ENCODE data around the gene CLASP1. TPM values are rescaled to one million over a fixed set of nuclear protein-coding genes. Genes with fewer than 3 reads are reported as not detected.
A peak's percentile ranks its signal among the peaks of the same experiment; 100 is the strongest.
"Not testable (repeated sequence)": the region's sequence is repeated elsewhere in the genome, so short reads cannot be mapped to it uniquely, and the experiment has no call there.

CLASP1 gene
- total RNA-seq, 1 donor from 2014 or later, result 95.1 TPM

GRCh38 chr2:121446647-121447241 lies 202.5 kb downstream of the CLASP1 start:
- H3K36me3 Mint-ChIP-seq (ENCODE audit: low read depth, unreplicated experiment), result peaks cover 51% of the 10 kb centered on the region
- no peaks in the 10 kb centered on the region for H3K4me1 Mint-ChIP-seq (ENCODE audit: unreplicated experiment)
- H3K9me3 Mint-ChIP-seq (ENCODE audit: unreplicated experiment), result no peaks in the 10 kb centered on the region
- H3K27me3 Mint-ChIP-seq (ENCODE audit: unreplicated experiment), result peaks cover 6% of the 10 kb centered on the region
- H3K4me3 Mint-ChIP-seq (ENCODE audit: unreplicated experiment), result peak overlapping the region; percentile 62
- TF ChIP-seq CTCF (IDR thresholded peaks at IDR 0.05; ENCODE audit: unreplicated experiment), result no peak
- DNase-seq (ENCODE audit: low spot score), result no peak
- no peak overlapping the region for H3K27ac Mint-ChIP-seq (ENCODE audit: unreplicated experiment)

- Mint-ChIP-seq H3K36me3 (ENCODE audit: low read depth, unreplicated experiment) (peaks cover 37% of the 10 kb centered on the region), H3K27me3 (ENCODE audit: unreplicated experiment) (peaks cover 2% of the 10 kb centered on the region), H3K4me3 (ENCODE audit: unreplicated experiment) (no peak overlapping the region), H3K27ac (ENCODE audit: unreplicated experiment) (no peak overlapping the region), H3K9me3 (ENCODE audit: unreplicated experiment) (no peaks in the 10 kb centered on the region), H3K4me1 (ENCODE audit: unreplicated experiment) (no peaks in the 10 kb centered on the region)
- TF ChIP-seq CTCF (IDR thresholded peaks at IDR 0.05; ENCODE audit: unreplicated experiment), result no peak
- no peak for DNase-seq (ENCODE audit: low spot score)
These were observed 206.4 kb downstream of the CLASP1 start for GRCh38 chr2:121442889-121443288.

GRCh38 chr2:121438290-121438689 lies 211.0 kb downstream of the CLASP1 start:
- H3K27me3 Mint-ChIP-seq (ENCODE audit: unreplicated experiment); H3K9me3 Mint-ChIP-seq (ENCODE audit: unreplicated experiment); H3K4me1 Mint-ChIP-seq (ENCODE audit: unreplicated experiment); H3K27ac Mint-ChIP-seq (ENCODE audit: unreplicated experiment); H3K4me3 Mint-ChIP-seq (ENCODE audit: unreplicated experiment); DNase-seq (ENCODE audit: low spot score): not testable (repeated sequence)
- H3K36me3 Mint-ChIP-seq (ENCODE audit: low read depth, unreplicated experiment), result peaks cover 11% of the 10 kb centered on the region

- H3K4me1 Mint-ChIP-seq (ENCODE audit: unreplicated experiment), result no peaks in the 10 kb centered on the region
- H3K36me3 Mint-ChIP-seq (ENCODE audit: low read depth, unreplicated experiment), result peaks cover 10% of the 10 kb centered on the region
- H3K27ac Mint-ChIP-seq (ENCODE audit: unreplicated experiment), result no peak overlapping the region
- TF ChIP-seq CTCF (IDR thresholded peaks at IDR 0.05; ENCODE audit: unreplicated experiment), result no peak
- H3K4me3 Mint-ChIP-seq (ENCODE audit: unreplicated experiment), result peak overlapping the region; percentile 57
- H3K9me3 Mint-ChIP-seq (ENCODE audit: unreplicated experiment), result no peaks in the 10 kb centered on the region
- no peaks in the 10 kb centered on the region for H3K27me3 Mint-ChIP-seq (ENCODE audit: unreplicated experiment)
- DNase-seq (ENCODE audit: low spot score), result no peak
These were observed 212.3 kb downstream of the CLASP1 start for GRCh38 chr2:121436918-121437317.

- Mint-ChIP-seq H3K27me3 (ENCODE audit: unreplicated experiment) (no peaks in the 10 kb centered on the region), H3K4me3 (ENCODE audit: unreplicated experiment) (no peak overlapping the region), H3K4me1 (ENCODE audit: unreplicated experiment) (no peaks in the 10 kb centered on the region), H3K27ac (ENCODE audit: unreplicated experiment) (no peak overlapping the region), H3K36me3 (ENCODE audit: low read depth, unreplicated experiment) (peaks cover 10% of the 10 kb centered on the region), H3K9me3 (ENCODE audit: unreplicated experiment) (no peaks in the 10 kb centered on the region)
- TF ChIP-seq CTCF (IDR thresholded peaks at IDR 0.05; ENCODE audit: unreplicated experiment), result no peak
- no peak for DNase-seq (ENCODE audit: low spot score)
These were observed 213.5 kb downstream of the CLASP1 start for GRCh38 chr2:121435790-121436189.
